SU-DHL-6 (cell line): ENCODE data around the gene EFCAB12.

ENCODE experiments used
- H2AFZ ChIP-seq: fragments of 200-600 bp; sonication (generic); 2 replicates; pipeline ENCODE4 v1.6.1; 2014; ENCODE audit warnings: low read depth, mild to moderate bottlenecking, moderate library complexity, mixed read lengths, antibody characterized with exemption, low read length; ENCODE audit not compliant: severe bottlenecking
- H3F3A ChIP-seq: fragments of 200-600 bp; shearing (Covaris generic); 2 replicates; pipeline ENCODE4 v1.6.0; 2016; ENCODE audit warnings: antibody characterized with exemption, mild to moderate bottlenecking; ENCODE audit not compliant: insufficient read depth
- H3K27ac ChIP-seq: fragments of 200-600 bp; sonication (generic); 2 replicates; pipeline ENCODE4 v1.5.1; 2016; ENCODE audit warnings: low read depth, mild to moderate bottlenecking, low read length, moderate library complexity, mixed read lengths
- H3K27me3 ChIP-seq: fragments of 200-600 bp; sonication (generic), shearing (Covaris generic); 2 replicates; pipeline ENCODE4 v1.6.0; 2014; ENCODE audit warnings: mild to moderate bottlenecking, low read length
- H3K36me3 ChIP-seq: fragments of 200-600 bp; sonication (generic); 2 replicates; pipeline ENCODE4 v1.6.1; 2014; ENCODE audit warnings: mild to moderate bottlenecking, low read length, mixed read lengths
- H3K4me2 ChIP-seq: fragments of 300-600, 200-600 bp; shearing (Covaris generic), sonication (generic); 2 replicates; pipeline ENCODE4 v1.6.0; 2014; ENCODE audit warnings: low read length, low read depth, mild to moderate bottlenecking; ENCODE audit not compliant: poor library complexity, severe bottlenecking
- H3K4me3 ChIP-seq: fragments of 200-600 bp; sonication (generic); 2 replicates; pipeline ENCODE4 v1.5.1; 2014; ENCODE audit warnings: antibody characterized with exemption, low read length, mild to moderate bottlenecking, mixed read lengths; ENCODE audit not compliant: insufficient read depth, poor library complexity, severe bottlenecking
- H3K79me2 ChIP-seq: fragments of 200-600 bp; sonication (generic); 2 replicates; pipeline ENCODE4 v1.6.1; 2014; ENCODE audit warnings: mild to moderate bottlenecking, low read length, moderate library complexity; ENCODE audit not compliant: insufficient read depth
- H3K9ac ChIP-seq: fragments of 200-600 bp; sonication (generic); 2 replicates; pipeline ENCODE4 v1.7.0; 2014; ENCODE audit warnings: mild to moderate bottlenecking, low read length
- H3K9me2 ChIP-seq: fragments of 200-600 bp; sonication (generic); replicated peaks from 2 replicates; pipeline ENCODE4 v1.6.1; 2014; ENCODE audit warnings: low read length; ENCODE audit not compliant: insufficient read depth
- H3K9me3 ChIP-seq: fragments of 200-600 bp; sonication (generic); 2 replicates; pipeline ENCODE4 v1.6.1; 2014; ENCODE audit warnings: low read length, mixed read lengths; ENCODE audit not compliant: insufficient read depth
- H4K20me1 ChIP-seq: fragments of 200-600 bp; sonication (generic); 2 replicates; pipeline ENCODE4 v1.6.1; 2014; ENCODE audit warnings: low read depth, mild to moderate bottlenecking, antibody characterized with exemption, low read length, moderate library complexity, mixed read lengths
- EZH2phosphoT487 ChIP-seq: fragments of 200-600 bp; sonication (generic), shearing (Covaris generic); conservative IDR thresholded peaks from 2 replicates; pipeline ENCODE4 v1.6.1; 2018; ENCODE audit warnings: mild to moderate bottlenecking, antibody characterized with exemption, low read length, moderate library complexity, mixed read lengths
- TF ChIP-seq, protein P1 (sequence below): fragments of 200-600 bp; sonication (generic); IDR thresholded peaks from one replicate; pipeline ENCODE4 v1.5.1; 2017; ENCODE audit warnings: antibody characterized with exemption, mild to moderate bottlenecking, low read length, moderate library complexity; ENCODE audit not compliant: insufficient read depth, poor library complexity, severe bottlenecking

Gene EFCAB12

DNA sequence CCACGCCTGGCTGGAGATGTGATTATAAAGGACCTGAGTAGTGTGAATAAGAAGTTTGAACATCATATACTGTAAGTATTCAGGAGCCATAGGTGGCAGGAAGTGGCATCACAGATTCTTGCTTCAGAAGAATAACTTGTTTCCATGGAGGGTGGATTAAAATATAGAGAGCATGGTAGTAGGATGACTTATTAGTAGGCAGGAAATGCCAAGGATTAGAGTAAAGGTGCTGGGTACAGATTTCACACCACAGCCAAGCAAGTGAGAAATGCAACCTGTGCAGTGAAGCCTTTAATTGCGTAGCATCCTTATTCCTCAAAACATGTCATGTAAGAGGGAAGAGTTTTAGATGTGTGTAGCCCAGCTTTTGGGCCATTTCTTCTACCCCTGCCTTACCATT lies 42.4 kb upstream of the EFCAB12 start:
- Histone ChIP-seq H3K4me2 (no peak overlapping the region), H2AFZ (no peak overlapping the region), H3K27ac (no peak overlapping the region), H3K9ac (no peak overlapping the region), H4K20me1 (no peaks in the 10 kb centered on the region), H3K4me3 (no peak overlapping the region), H3K27me3 (no peaks in the 10 kb centered on the region), H3K79me2 (no peaks in the 10 kb centered on the region), H3K36me3 (no peaks in the 10 kb centered on the region), H3K9me2 (no peaks in the 10 kb centered on the region), H3K9me3 (no peaks in the 10 kb centered on the region), H3F3A (no peaks in the 10 kb centered on the region)
- TF ChIP-seq, protein P1, sequence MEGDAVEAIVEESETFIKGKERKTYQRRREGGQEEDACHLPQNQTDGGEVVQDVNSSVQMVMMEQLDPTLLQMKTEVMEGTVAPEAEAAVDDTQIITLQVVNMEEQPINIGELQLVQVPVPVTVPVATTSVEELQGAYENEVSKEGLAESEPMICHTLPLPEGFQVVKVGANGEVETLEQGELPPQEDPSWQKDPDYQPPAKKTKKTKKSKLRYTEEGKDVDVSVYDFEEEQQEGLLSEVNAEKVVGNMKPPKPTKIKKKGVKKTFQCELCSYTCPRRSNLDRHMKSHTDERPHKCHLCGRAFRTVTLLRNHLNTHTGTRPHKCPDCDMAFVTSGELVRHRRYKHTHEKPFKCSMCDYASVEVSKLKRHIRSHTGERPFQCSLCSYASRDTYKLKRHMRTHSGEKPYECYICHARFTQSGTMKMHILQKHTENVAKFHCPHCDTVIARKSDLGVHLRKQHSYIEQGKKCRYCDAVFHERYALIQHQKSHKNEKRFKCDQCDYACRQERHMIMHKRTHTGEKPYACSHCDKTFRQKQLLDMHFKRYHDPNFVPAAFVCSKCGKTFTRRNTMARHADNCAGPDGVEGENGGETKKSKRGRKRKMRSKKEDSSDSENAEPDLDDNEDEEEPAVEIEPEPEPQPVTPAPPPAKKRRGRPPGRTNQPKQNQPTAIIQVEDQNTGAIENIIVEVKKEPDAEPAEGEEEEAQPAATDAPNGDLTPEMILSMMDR = no peak
- TF ChIP-seq EZH2phosphoT487 = no peak

DNA sequence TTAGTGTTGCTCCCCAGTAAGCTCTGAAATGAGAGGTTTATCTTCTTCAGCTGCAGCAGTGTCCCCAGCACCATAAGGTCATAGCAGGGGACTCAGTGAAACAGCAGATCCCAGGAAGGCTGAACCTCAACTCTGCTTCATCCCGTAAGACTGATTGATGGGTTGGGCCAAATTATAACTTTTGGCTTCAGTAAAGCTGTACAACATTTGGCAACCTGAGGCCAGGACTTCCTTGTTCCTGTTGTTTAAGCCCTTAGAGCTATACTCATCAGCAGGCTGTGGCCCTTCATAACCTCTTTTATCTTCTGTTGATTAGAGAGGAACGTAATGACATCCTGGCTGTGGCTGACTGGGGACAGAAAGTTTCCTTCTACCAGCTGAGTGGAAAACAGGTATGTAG lies 40.6 kb upstream of the EFCAB12 start:
- no peaks in the 10 kb centered on the region for H3K9me3 ChIP-seq
- no peak overlapping the region for H3K9ac ChIP-seq
- TF ChIP-seq, protein P1 = no peak
- no peak for TF ChIP-seq EZH2phosphoT487
- H3K4me3 ChIP-seq = no peak overlapping the region
- H4K20me1 ChIP-seq = no peaks in the 10 kb centered on the region
- no peaks in the 10 kb centered on the region for H3K36me3 ChIP-seq
- H3K27me3 ChIP-seq = no peaks in the 10 kb centered on the region
- no peak overlapping the region for H2AFZ ChIP-seq
- H3K79me2 ChIP-seq = no peaks in the 10 kb centered on the region
- H3F3A ChIP-seq = no peaks in the 10 kb centered on the region
- H3K4me2 ChIP-seq = no peak overlapping the region
- H3K9me2 ChIP-seq = no peaks in the 10 kb centered on the region
- H3K27ac ChIP-seq = no peak overlapping the region

DNA sequence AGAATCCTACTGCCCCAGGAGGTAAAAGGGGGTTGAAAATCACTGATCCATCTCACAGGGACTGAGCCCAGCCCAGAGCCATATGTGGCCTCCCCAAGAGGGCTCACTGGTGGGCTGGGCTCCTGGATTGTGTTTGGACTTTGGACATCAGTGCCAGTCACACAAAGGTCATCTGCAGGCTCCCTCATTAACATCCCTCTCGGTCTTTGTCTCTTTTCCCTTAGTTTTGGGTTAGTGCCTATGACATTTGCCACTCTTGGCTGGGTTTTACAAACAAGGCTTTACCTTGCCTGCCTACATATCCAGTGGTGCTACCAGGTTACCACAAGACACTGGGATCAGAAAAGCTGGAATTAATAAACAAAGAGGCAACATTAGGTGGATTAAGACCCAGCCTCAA lies 39.5 kb upstream of the EFCAB12 start:
- H2AFZ ChIP-seq = no peak overlapping the region
- H3F3A ChIP-seq = no peaks in the 10 kb centered on the region
- H3K27ac ChIP-seq = no peak overlapping the region
- no peaks in the 10 kb centered on the region for H3K36me3 ChIP-seq
- no peaks in the 10 kb centered on the region for H3K79me2 ChIP-seq
- no peak overlapping the region for H3K4me3 ChIP-seq
- no peak overlapping the region for H3K9ac ChIP-seq
- no peaks in the 10 kb centered on the region for H4K20me1 ChIP-seq
- no peaks in the 10 kb centered on the region for H3K9me3 ChIP-seq
- no peak for TF ChIP-seq EZH2phosphoT487
- TF ChIP-seq, protein P1 = no peak
- H3K4me2 ChIP-seq = no peak overlapping the region
- no peaks in the 10 kb centered on the region for H3K27me3 ChIP-seq
- H3K9me2 ChIP-seq = no peaks in the 10 kb centered on the region

DNA sequence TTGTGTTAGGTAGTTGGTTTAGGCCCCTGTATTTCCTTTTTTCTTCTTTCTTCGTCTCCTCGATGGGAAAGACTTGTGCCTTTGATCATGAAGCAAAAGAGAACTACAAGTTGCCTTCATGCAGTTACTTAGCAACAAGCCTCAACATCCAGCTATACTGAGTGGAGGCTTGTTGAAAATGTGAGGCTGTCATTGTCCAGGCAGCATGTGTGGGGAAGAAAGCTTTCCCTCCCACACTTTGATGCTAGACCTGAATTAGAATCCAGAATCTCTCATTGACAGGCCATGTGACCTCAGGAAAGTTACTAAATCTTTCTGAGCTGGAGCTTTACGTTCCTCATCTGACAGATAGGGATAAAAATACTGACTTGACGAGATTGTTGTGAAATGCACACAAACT lies 35.3 kb upstream of the EFCAB12 start:
- no peaks in the 10 kb centered on the region for H3K79me2 ChIP-seq
- no peaks in the 10 kb centered on the region for H4K20me1 ChIP-seq
- no peaks in the 10 kb centered on the region for H3K27me3 ChIP-seq
- no peak overlapping the region for H3K9ac ChIP-seq
- H3K4me2 ChIP-seq = no peak overlapping the region
- no peaks in the 10 kb centered on the region for H3K9me3 ChIP-seq
- H3K27ac ChIP-seq = no peak overlapping the region
- TF ChIP-seq, protein P1 = no peak
- no peak for TF ChIP-seq EZH2phosphoT487
- no peak overlapping the region for H2AFZ ChIP-seq
- H3K4me3 ChIP-seq = no peak overlapping the region
- no peaks in the 10 kb centered on the region for H3K36me3 ChIP-seq
- no peaks in the 10 kb centered on the region for H3K9me2 ChIP-seq
- no peaks in the 10 kb centered on the region for H3F3A ChIP-seq
